ENCODE results near the gene CDK10. TPM values are rescaled to one million over a fixed set of nuclear protein-coding genes. Genes with fewer than 3 reads are reported as not detected.
A peak's percentile ranks its signal among the peaks of the same experiment; 100 is the strongest.

Gene CDK10
- total RNA-seq, 1 donor from 2014 or later: 38.5 TPM

DNA sequence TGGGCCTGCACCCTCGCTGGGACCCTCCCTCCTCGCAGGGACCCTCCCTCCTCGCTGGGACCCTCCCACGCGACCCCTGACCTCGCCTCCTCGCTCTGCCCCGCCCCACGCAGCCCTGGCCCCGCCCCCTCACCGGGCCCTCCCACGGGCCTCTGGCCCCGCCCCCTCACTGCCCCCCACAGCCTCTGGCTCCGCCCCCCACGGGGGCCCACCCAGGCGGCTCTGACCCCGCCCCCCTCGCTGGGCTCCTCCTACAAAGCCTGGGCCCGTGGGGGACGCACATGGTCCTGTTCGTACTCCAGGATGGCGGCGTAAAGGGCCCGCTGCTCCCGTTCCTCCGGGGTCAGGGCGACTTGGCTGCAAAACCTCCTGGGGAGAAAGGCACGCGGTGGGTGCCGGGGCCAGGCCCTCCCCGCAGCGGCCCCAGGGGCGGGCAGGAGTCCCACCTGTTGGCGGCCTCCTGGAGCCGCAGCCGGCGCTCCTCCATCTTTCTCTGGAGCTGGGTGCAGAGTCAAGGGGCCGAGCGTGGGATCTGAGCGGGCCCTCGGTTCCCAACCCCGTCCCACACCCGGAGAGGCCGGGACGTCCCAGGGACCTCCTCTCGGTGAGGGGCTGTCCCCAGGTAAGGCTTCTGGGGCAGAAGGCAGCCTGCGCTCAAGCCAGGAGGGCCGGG is 25.2 kb downstream of the CDK10 start:
- peak; percentile 77 to 84 for DNase-seq (ENCODE audit: low read depth in 2 of 2)

GRCh38 chr16:89712274-89712781 is 25.8 kb downstream of the CDK10 start:
- DNase-seq (ENCODE audit: low read depth in 2 of 2): peak; percentile 27 to 43

DNA sequence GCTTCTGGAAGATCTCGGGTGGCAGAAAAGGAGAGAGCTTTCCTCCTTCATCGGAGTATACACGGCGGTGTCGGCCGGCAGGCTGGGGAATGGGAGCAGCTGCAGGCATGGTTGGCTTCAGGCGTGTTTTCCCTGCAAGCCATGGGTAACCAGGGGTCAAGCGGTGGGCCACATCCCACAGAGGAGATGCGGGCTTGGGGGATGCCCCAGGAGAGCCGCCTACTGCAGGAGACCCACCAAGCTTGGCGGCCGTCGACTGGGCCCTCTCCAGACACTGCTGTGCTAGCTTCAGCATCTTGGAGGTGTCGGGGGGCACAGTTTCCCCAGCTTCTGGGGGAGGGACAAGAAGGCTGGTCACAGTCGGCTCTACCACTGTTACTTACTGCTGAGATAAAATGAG is 30.0 kb downstream of the CDK10 start:
- no peak for DNase-seq (ENCODE audit: low read depth in 2 of 2)

GRCh38 chr16:89716916-89717687 is 30.6 kb downstream of the CDK10 start:
- no peak for DNase-seq (ENCODE audit: low read depth in 2 of 2)

- DNase-seq (ENCODE audit: low read depth in 2 of 2): no peak
These were observed 31.4 kb downstream of the CDK10 start for GRCh38 chr16:89717688-89718505.

DNA sequence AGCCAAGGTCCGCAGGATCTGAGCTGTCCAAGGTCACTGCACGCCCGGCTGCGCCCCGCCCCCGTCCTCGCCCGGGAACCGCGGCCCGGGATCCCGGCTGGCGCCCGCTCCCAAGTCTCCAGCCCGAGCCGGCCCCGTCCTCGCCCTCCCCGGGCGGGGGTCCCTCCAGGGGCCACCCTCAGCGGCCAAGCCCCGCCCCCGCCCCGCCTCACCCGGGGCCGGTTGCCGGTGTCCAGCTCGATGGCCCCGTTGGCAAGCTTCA is 34.0 kb downstream of the CDK10 start:
- peak; percentile 31 to 38 for DNase-seq (ENCODE audit: low read depth in 2 of 2)

- DNase-seq (ENCODE audit: low read depth in 2 of 2): peak; percentile 81 to 87
These were observed 34.5 kb downstream of the CDK10 start, which contains the start of the genes VPS9D1 and ZNF276 for GRCh38 chr16:89720813-89721545. VPS9D1 (minus strand) TSS chr16:89720898; CDS start chr16:89720861, 37 bp downstream. ZNF276 (plus strand) TSS chr16:89721537; CDS start chr16:89721641, 104 bp downstream.

DNA sequence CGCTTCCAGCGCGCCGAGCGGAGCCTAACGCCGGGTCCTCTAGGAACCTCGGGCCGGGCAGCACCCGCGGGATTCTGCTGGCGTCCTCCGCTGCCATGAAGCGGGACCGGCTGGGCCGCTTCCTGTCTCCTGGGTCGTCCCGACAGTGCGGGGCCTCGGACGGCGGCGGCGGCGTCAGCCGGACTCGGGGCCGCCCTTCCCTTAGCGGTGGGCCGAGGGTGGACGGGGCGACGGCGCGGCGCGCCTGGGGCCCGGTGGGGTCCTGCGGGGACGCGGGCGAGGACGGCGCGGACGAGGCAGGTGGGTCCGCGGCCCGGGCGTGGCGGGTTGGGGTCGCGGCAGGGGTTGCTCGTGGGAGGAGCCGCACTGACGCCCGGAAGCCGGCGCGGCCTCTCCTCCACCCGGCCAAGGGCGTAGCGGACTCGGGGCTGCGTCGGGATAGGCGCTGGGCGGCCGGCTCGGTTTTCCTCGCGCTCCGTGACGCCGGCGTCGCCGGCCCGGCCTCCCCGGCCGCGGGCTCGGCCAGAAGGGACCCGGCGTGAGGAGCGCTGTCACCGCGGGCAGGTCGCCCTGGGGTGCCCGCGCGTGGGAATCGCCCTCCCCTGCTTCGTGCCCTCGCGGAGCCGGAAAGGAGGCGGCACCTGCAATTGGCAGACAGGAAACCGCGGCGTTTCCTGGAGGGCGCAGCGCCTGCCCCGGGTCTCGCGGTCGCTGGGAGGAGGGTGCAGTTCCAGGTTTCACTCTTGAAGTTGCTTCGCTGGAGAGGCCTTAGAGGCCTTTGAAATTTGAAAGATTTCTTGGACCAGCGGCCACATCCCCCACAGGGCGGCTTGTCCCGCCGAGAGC is 35.3 kb downstream of the CDK10 start:
- DNase-seq (ENCODE audit: low read depth in 2 of 2): peak; percentile 73 to 74

DNA sequence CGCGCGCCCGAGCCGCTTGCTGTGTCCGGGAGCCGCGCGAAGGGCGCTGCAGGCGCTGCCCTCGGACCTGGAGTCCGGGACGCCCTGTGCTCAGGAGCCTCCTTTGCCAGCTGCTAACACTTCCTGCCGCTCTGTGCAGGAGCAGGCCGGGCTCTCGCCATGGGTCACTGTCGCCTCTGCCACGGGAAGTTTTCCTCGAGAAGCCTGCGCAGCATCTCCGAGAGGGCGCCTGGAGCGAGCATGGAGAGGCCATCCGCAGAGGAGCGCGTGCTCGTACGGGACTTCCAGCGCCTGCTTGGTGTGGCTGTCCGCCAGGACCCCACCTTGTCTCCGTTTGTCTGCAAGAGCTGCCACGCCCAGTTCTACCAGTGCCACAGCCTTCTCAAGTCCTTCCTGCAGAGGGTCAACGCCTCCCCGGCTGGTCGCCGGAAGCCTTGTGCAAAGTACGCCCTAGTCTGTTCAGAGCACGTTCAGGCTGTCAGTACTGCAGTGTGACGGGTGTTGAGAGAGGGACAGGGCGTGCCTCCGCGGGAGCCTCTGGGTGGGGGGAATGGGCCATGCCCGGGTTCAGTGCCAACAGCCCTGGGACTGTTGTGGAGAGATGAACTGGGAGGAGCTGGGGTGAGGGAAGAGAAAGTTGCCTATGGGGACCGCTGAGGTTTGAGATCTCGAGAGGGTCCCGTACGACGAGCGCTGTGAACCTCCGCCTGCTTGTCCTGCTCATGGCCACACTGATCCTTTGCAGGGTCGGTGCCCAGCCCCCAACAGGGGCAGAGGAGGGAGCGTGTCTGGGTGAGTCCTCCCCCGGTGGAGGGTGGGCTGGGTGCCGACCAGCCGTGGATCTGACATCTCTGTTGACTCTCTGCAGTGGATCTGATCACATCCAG is 36.1 kb downstream of the CDK10 start:
- DNase-seq (ENCODE audit: low read depth in 2 of 2): peak; percentile 32 to 75

GRCh38 chr16:89723279-89724250 is 37.1 kb downstream of the CDK10 start:
- peak; percentile 43 to 59 for DNase-seq (ENCODE audit: low read depth in 2 of 2)

DNA sequence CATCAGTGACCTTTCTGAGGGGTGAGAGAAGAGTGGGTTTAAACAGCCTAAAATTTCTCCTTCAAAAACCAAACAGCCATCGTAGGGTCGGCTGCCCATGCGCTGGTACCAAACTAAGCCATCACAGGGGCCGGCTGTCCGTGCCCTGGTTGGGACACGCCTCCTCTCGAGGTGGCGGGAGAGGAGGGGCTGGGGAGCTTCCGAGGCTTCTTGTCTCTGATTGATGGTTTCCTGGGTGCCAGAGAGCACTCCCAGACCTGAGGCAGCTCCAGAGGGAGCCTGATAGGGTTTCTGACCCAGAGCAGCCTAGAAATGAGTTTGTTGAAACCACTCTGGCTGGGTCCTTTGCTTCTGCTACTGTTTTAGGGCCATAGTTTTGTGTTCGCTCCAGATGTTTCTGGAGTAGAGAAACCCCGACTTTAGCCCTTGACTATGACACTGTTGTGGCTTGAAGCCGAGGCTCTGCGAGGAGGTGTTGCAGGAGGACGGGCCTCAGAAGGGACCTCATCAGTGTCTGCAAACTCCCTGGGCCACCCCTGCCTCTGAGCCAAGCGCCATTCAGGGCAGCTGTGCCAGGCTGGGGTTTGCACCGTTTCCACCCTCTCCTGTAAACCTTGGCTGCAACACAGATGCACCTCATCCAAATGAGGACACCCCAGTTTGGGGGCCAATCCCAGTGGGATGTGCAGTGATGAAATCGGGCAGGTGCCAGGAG is 41.1 kb downstream of the CDK10 start:
- DNase-seq (ENCODE audit: low read depth in 2 of 2): no peak

DNA sequence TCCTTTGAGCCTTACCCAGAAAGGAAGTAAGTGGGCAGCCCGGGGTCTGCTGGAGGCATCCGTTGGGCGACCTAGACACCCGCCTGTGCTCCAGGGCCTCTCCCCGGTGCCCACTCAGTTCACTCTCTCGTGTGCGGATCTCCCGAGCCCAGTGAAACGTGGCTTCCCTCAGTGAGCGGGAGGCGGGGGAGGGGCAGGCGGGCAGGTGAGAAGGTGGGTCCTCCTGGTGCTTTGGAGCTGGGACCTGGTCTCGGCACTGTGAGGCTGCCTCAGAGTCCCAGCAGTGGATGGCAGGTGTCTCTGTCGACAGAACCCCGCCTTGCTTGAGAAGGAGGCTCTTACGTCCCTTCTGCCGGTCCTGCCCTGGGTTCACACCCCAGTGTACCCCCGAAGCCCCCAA is 42.8 kb downstream of the CDK10 start:
- DNase-seq (ENCODE audit: low read depth in 2 of 2): no peak

GRCh38 chr16:89729863-89730593 is 43.5 kb downstream of the CDK10 start:
- no peak for DNase-seq (ENCODE audit: low read depth in 2 of 2)

DNA sequence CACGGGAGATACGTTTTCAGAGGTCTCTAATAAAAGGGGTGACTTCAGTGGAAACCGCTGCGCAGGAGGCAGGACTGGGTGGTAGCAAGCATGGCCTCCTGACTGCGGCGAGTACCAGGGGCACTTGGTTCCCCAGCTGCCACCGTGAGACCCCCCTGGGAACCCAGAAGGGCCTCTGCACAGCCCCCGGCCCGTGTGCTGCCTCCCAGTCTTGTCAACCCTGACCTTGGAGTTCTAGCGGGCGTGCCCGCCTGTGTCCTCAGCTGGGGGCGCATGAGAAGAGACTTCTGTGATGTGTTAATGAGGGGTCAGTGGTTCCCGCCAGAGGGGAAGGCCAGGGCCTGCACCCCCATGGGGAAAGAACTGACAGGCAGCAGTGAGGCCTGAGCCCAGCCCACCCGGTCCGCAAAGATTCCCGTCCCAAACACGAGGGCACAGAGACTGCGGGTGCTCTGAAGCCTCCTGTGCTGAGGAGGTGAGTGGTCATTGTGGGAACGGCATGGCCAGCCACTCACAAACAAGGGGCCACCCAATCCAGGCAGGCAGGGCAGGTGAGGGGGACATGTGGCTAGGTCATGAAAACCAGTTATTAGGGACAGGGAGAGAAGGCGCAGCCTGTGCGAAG is 44.2 kb downstream of the CDK10 start:
- DNase-seq (ENCODE audit: low read depth in 2 of 2): no peak

- DNase-seq (ENCODE audit: low read depth in 2 of 2): no peak
These were observed 45.8 kb downstream of the CDK10 start for GRCh38 chr16:89732142-89732917.

DNA sequence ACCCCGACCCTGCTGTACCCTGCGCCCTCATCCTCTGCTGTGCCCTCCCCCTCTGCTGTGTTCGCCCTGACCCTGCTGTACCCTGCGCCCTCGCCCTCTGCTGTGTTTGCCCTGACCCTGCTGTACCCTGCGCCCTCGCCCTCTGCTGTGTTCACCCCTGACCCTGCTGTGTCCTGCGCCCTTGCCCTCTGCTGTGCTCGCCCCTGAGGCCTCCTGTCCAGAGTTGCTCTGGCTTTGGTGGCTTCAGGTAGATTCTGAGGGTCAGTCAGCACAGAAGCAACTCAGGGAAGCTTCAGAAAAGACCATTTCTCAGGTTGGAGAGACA is 46.4 kb downstream of the CDK10 start:
- DNase-seq (ENCODE audit: low read depth in 2 of 2): no peak
